Endothelial cell of umbilical vein (primary cell): ENCODE data around the gene ALDH1A3. TPM values are rescaled to one million over a fixed set of nuclear protein-coding genes. Genes with fewer than 3 reads are reported as not detected.

Experiments used
- BruUV-seq: library from RNA; stranded (reverse); fragments of 400-500 nt; replicated peaks from 2 replicates; lab custom pipeline; 2021; lab: Mats Ljungman, UMichigan
- CTCF ChIA-PET: fragments of 300-600, 350-600 bp; sonication (Branson Sonifier 250); formaldehyde crosslinking; loops from one replicate; lab custom pipeline; 2021; ENCODE audit warnings: antibody characterized with exemption, inconsistent platforms; lab: Charles Lee
- POLR2A ChIA-PET: fragments of 300-600, 350-600 bp; sonication (Branson Sonifier 250); formaldehyde crosslinking; loops from one replicate; lab custom pipeline; 2021; ENCODE audit warnings: antibody characterized with exemption, inconsistent platforms; lab: Charles Lee
- DNase-seq: peaks from one replicate; pipeline ENCODE4 v3.0.0-alpha.2; 2011; ENCODE audit warnings: low read depth, low spot score
- FAIRE-seq: peaks from 2 replicates; lab custom pipeline; 2011; peaks lifted over from hg19 to GRCh38; lab: Jason Lieb, UNC
- H2AFZ ChIP-seq: 2 replicates; pipeline ENCODE4 v1.6.0; 2012; ENCODE audit warnings: low read depth, low read length, control low read depth, inconsistent platforms
- H3K27ac ChIP-seq: 2 replicates; pipeline ENCODE4 v1.5.1; 2011; ENCODE audit warnings: low read depth, mild to moderate bottlenecking, control low read depth, low read length, moderate library complexity; ENCODE audit not compliant: insufficient read depth
- H3K27me3 ChIP-seq, 2 experiments: 2 replicates each; pipeline versions ENCODE4 v1.6.0 to v1.6.1; 2011; ENCODE audit warnings: low read length in 2 of 2, mixed read lengths in 1 of 2; ENCODE audit not compliant: control insufficient read depth in 2 of 2, insufficient read depth in 2 of 2
- H3K36me3 ChIP-seq, 2 experiments: 2 replicates in 1 of 2; 3 replicates in 1 of 2; pipeline ENCODE4 v1.5.1; 2011; ENCODE audit warnings: low read length in 2 of 2, mild to moderate bottlenecking in 1 of 2, moderate library complexity in 1 of 2; ENCODE audit not compliant: control insufficient read depth in 2 of 2, insufficient read depth in 2 of 2; ENCODE audit errors: extremely low read depth in 1 of 2
- H3K4me1 ChIP-seq: 3 replicates; pipeline ENCODE4 v1.5.1; 2011; ENCODE audit warnings: mild to moderate bottlenecking, low read length; ENCODE audit not compliant: control insufficient read depth, insufficient read depth; ENCODE audit errors: extremely low read depth
- H3K4me2 ChIP-seq: 2 replicates; pipeline ENCODE4 v1.6.1; 2011; ENCODE audit warnings: low read length, control low read depth, mixed read lengths; ENCODE audit not compliant: insufficient read depth
- H3K4me3 ChIP-seq, 3 experiments: fragments of 200-600 bp in 1 of 3; sonication (generic), shearing (Covaris generic) in 1 of 3; replicated peaks in 1 of 3; 2 replicates each; pipeline ENCODE4 v1.5.1; 2011 to 2016; ENCODE audit warnings: control low read depth in 3 of 3, low read length in 3 of 3, mild to moderate bottlenecking in 2 of 3, inconsistent platforms in 1 of 3, low read depth in 1 of 3, moderate library complexity in 1 of 3; ENCODE audit not compliant: insufficient read depth in 1 of 3
- H3K79me2 ChIP-seq: 2 replicates; pipeline ENCODE4 v1.6.0; 2012; ENCODE audit warnings: low read length, inconsistent platforms; ENCODE audit not compliant: control insufficient read depth, insufficient read depth
- H3K9ac ChIP-seq: replicated peaks from 2 replicates; pipeline ENCODE3; 2011; ENCODE audit warnings: low read length, control low read depth; ENCODE audit not compliant: insufficient read depth; ENCODE audit errors: extremely low read depth
- H3K9me1 ChIP-seq: replicated peaks from 3 replicates; pipeline ENCODE4 v1.6.0; 2011; ENCODE audit warnings: mild to moderate bottlenecking, low read length; ENCODE audit not compliant: control insufficient read depth, insufficient read depth; ENCODE audit errors: extremely low read depth
- H3K9me3 ChIP-seq: replicated peaks from 2 replicates; pipeline ENCODE4 v1.5.1; 2012; ENCODE audit warnings: low read length, inconsistent platforms; ENCODE audit not compliant: control insufficient read depth, insufficient read depth
- H4K20me1 ChIP-seq: replicated peaks from 2 replicates; pipeline ENCODE3; 2011; ENCODE audit warnings: mild to moderate bottlenecking, low read length; ENCODE audit not compliant: control insufficient read depth, insufficient read depth; ENCODE audit errors: extremely low read depth
- EZH2 ChIP-seq: IDR thresholded peaks from 2 replicates; pipeline ENCODE4 v1.6.1; 2012; ENCODE audit warnings: borderline replicate concordance, low read depth, mild to moderate bottlenecking, moderate library complexity, low read length, inconsistent platforms; ENCODE audit not compliant: severe bottlenecking
- FOS ChIP-seq: IDR thresholded peaks from 2 replicates; pipeline ENCODE4 v1.6.1; 2011; ENCODE audit warnings: mild to moderate bottlenecking, low read length, moderate library complexity, borderline replicate concordance; ENCODE audit not compliant: insufficient read depth
- GATA2 ChIP-seq: IDR thresholded peaks from 2 replicates; pipeline ENCODE4 v1.7.0; 2011; ENCODE audit warnings: low read depth, mild to moderate bottlenecking, moderate library complexity, mixed read lengths, low read length; ENCODE audit not compliant: insufficient read length, insufficient read depth
- JUN ChIP-seq: IDR thresholded peaks from 2 replicates; pipeline ENCODE4 v1.6.1; 2011; ENCODE audit warnings: borderline replicate concordance, low read depth; ENCODE audit not compliant: insufficient read length, insufficient read depth
- MYC ChIP-seq: IDR thresholded peaks from one replicate; pipeline ENCODE4 v1.6.1; 2011; ENCODE audit warnings: mild to moderate bottlenecking, low read depth, low read length
- POLR2A ChIP-seq: IDR thresholded peaks from 2 replicates; pipeline ENCODE4 v1.6.1; 2012; ENCODE audit warnings: low read depth, mild to moderate bottlenecking, control low read depth, low read length
- POLR2AphosphoS5 ChIP-seq: IDR thresholded peaks from 2 replicates; pipeline ENCODE4 v1.6.1; 2012; ENCODE audit warnings: low read depth, mild to moderate bottlenecking, control low read depth, low read length, moderate library complexity; ENCODE audit not compliant: insufficient read depth
- dilution Hi-C: fragments of 300-500 bp; cut with MboI; formaldehyde crosslinking; loops from one replicate; pipeline ENCODE4 v1.15.0; 2019; ENCODE audit warnings: low sequenced_read_pairs; ENCODE audit not compliant: extremely low pct_ligation_motif_present
- intact Hi-C: fragments of 100-400 bp; cut with micrococcal nuclease; formaldehyde crosslinking; loops from one replicate; pipeline ENCODE4 v1.10.0; 2022
- polyA plus RNA-seq, 4 experiments: library from polyadenylated mRNA; depleted of rRNA in 3 of 4; stranded (reverse) in 3 of 4; unstranded in 1 of 4; fragments of >200 nt; gene quantifications; 2 replicates each; pipeline versions ENCODE4 v1.2.1 to v1.2.3, GENCODE V29; 2011 to 2012; ENCODE audit warnings: missing spikeins in 1 of 4
- total RNA-seq: library from RNA; stranded (reverse); gene quantifications from 2 replicates; pipeline ENCODE4 v1.2.3, GENCODE V29; 2021
- TF ChIP-seq, protein P1 (sequence below): IDR thresholded peaks from 2 replicates; pipeline ENCODE4 v1.6.1; 2011; ENCODE audit not compliant: insufficient read depth, insufficient read length
- TF ChIP-seq, protein P2 (sequence below), 2 donors: IDR thresholded peaks; 1 replicate in 1 of 2; 2 replicates in 1 of 2; pipeline ENCODE4 v1.5.1; 2011; ENCODE audit warnings: low read length in 2 of 2, mild to moderate bottlenecking in 2 of 2, moderate library complexity in 2 of 2, control low read depth in 1 of 2, inconsistent platforms in 1 of 2, low read depth in 1 of 2; ENCODE audit not compliant: insufficient read depth in 1 of 2; ENCODE audit errors: extremely low read depth in 1 of 2

ALDH1A3 gene
- total and polyA plus RNA-seq, 2 donors (not counting 3 experiments of a cell fraction or from before 2014, with no cell fraction given), result 2.8 to 5.8 TPM

DNA sequence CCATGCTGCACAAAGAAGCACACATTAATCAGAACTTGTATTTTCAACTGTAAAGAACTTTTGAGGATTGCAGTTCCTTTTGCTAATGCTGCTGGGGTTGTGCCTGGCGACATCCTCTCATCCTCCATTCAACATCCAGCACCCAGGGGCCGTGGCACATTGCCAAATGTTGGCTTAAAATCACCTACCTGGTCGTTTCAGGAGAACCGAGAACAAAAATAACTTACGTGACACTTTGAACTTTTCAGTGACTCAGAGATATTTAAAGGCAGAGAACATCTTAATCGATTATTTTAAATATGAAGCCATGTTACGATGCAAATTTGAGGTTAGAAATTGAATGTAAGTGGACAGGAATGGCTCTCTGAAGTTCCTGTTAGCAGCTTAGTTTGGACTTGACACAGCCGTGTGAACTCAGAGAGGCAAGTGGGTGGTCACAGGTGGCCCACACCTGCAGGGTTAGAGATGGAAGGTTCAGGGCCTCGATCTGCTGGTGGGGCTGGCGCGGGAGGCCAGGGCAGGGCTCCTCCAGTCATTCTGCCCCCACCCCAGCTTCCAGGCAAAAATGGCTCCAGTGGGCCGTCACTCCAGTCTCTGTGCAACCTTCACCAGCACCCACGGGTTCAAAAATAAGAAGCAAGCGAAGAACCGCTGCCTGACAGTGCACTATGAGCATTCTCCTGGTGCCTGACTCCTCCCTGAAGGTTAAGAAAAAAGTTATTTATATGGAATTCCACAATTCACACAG lies 51.7 kb downstream of the ALDH1A3 start:
- Histone ChIP-seq H4K20me1 (no peaks in the 10 kb centered on the region), H3K27ac (no peak overlapping the region), H3K79me2 (no peaks in the 10 kb centered on the region), H3K4me1 (peaks cover 7% of the 10 kb centered on the region), H3K9ac (no peak overlapping the region), H3K36me3 (peaks cover 6 to 8% of the 10 kb centered on the region in 2 experiments), H3K27me3 (no peaks in the 10 kb centered on the region), H3K4me2 (no peak overlapping the region), H3K9me3 (no peaks in the 10 kb centered on the region), H3K4me3 (no peak overlapping the region), H2AFZ (no peak overlapping the region), H3K9me1 (no peaks in the 10 kb centered on the region)
- FAIRE-seq (no peak), DNase-seq (no peak)
- TF ChIP-seq, protein P1, sequence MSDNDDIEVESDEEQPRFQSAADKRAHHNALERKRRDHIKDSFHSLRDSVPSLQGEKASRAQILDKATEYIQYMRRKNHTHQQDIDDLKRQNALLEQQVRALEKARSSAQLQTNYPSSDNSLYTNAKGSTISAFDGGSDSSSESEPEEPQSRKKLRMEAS, result no peak
- TF ChIP-seq GATA2 (no peak), MYC (no peak), FOS (no peak), EZH2 (no peak), POLR2A (no peak), POLR2AphosphoS5 (no peak), JUN (no peak)
- TF ChIP-seq, protein P2, sequence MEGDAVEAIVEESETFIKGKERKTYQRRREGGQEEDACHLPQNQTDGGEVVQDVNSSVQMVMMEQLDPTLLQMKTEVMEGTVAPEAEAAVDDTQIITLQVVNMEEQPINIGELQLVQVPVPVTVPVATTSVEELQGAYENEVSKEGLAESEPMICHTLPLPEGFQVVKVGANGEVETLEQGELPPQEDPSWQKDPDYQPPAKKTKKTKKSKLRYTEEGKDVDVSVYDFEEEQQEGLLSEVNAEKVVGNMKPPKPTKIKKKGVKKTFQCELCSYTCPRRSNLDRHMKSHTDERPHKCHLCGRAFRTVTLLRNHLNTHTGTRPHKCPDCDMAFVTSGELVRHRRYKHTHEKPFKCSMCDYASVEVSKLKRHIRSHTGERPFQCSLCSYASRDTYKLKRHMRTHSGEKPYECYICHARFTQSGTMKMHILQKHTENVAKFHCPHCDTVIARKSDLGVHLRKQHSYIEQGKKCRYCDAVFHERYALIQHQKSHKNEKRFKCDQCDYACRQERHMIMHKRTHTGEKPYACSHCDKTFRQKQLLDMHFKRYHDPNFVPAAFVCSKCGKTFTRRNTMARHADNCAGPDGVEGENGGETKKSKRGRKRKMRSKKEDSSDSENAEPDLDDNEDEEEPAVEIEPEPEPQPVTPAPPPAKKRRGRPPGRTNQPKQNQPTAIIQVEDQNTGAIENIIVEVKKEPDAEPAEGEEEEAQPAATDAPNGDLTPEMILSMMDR (IDR thresholded peaks at IDR 0.05; ENCODE audit: extremely low read depth in 1 of 2, insufficient read depth in 1 of 2, low read depth in 1 of 2, low read length in 2 of 2), result no peak
- CTCF ChIA-PET, result interaction anchor here (1.4 kb wide), 1 partner anchor 76 kb away, joined by 3 read pairs; no protein-coding TSS in a partner anchor
- BruUV-seq, result no TSS peak
- dilution Hi-C loops (no loop called here), intact Hi-C loops (no loop called here)
- POLR2A ChIA-PET, result interaction anchor here (0.5 kb wide), 1 partner anchor 41 kb away, joined by 3 read pairs; no protein-coding TSS in a partner anchor
